ENCODE measurements around the gene HDAC10.

- TF ChIP-seq FOXP2 (optimal IDR thresholded peaks at IDR 0.05; ENCODE audit: borderline replicate concordance, extremely low read depth, extremely low read length, insufficient read depth), result no peak
- no peak for TF ChIP-seq POLR2AphosphoS5 (IDR thresholded peaks at IDR 0.05; ENCODE audit: low read depth, low read length)
- no peak for TF ChIP-seq SIN3A (IDR thresholded peaks at IDR 0.05; ENCODE audit: borderline replicate concordance, insufficient read depth, low read length)
- TF ChIP-seq, protein P1, sequence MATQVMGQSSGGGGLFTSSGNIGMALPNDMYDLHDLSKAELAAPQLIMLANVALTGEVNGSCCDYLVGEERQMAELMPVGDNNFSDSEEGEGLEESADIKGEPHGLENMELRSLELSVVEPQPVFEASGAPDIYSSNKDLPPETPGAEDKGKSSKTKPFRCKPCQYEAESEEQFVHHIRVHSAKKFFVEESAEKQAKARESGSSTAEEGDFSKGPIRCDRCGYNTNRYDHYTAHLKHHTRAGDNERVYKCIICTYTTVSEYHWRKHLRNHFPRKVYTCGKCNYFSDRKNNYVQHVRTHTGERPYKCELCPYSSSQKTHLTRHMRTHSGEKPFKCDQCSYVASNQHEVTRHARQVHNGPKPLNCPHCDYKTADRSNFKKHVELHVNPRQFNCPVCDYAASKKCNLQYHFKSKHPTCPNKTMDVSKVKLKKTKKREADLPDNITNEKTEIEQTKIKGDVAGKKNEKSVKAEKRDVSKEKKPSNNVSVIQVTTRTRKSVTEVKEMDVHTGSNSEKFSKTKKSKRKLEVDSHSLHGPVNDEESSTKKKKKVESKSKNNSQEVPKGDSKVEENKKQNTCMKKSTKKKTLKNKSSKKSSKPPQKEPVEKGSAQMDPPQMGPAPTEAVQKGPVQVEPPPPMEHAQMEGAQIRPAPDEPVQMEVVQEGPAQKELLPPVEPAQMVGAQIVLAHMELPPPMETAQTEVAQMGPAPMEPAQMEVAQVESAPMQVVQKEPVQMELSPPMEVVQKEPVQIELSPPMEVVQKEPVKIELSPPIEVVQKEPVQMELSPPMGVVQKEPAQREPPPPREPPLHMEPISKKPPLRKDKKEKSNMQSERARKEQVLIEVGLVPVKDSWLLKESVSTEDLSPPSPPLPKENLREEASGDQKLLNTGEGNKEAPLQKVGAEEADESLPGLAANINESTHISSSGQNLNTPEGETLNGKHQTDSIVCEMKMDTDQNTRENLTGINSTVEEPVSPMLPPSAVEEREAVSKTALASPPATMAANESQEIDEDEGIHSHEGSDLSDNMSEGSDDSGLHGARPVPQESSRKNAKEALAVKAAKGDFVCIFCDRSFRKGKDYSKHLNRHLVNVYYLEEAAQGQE (IDR thresholded peaks at IDR 0.05; ENCODE audit: insufficient read depth in 1 of 2, low read depth in 2 of 2, low read length in 2 of 2), result no peak
- TF ChIP-seq TAF1 (IDR thresholded peaks at IDR 0.05; ENCODE audit: borderline replicate concordance, insufficient read depth, low read length), result no peak
Measured at GRCh38 chr22:50269970-50270665, 19.1 kb upstream of the HDAC10 start, which contains the start of gene MAPK11.
